ENCODE results near the gene WWOX. TPM values are rescaled to one million over a fixed set of nuclear protein-coding genes. Genes with fewer than 3 reads are reported as not detected.

WWOX gene
- total RNA-seq, 1 experiment from 2014 or later = 13.0 TPM

- DNase-seq (ENCODE audit: low read depth) = no peak
Observed at GRCh38 chr16:78829280-78829679, 729.8 kb downstream of the WWOX start.

- no peak for DNase-seq (ENCODE audit: low read depth)
Observed at GRCh38 chr16:78830599-78830998, 731.1 kb downstream of the WWOX start.

DNA sequence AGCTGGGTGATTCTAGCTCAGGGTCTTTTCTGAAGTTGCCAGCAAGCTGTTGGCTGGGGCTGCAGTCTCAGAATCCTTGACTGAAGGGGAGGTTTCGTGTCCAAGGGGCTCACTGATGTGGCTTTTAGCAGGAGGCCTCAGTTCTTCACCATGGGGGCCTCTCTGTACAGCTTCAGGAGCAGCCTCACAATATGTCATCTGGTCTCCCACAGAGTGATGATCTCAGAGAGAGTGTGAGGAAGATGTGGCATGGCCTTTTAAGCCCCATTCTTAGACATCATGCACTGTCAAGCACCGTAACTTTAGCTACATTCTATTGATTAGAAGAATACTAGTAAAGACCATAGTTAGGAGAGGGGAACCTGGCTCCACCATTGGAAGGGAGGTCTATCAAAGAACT lies 732.6 kb downstream of the WWOX start:
- no peak for DNase-seq (ENCODE audit: low read depth)

DNA sequence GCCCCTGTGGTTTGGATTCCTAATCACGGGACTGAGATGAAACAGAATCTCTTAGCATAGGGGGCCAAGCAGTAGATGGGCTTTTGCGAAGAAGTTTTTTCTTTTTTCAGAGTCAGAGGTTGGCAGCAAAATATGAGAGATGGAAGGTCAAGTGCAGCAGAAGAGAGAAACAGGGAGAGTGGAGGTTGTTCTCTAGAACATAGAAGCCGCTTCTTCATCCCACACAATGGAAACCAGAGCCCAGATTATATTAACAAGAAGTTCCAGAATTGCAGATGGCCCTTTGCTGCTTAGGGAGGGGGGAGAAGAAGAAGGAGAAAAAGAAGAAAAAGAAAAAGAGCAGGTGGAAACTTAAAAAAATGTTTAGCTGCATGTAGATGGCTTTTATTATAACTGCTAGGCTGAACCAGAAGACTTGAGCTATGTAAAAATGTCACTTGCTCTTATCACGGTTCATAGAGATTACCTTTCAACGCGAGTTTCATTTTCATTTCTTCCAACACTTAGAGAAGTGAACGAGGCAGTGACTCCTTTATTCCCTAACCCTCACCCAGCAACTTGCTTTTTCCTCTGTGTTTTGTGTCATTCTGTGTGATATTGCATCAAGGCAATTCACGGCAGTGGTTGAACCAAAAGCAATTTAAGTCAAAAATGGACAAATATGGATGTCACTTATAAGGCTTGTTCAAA lies 737.5 kb downstream of the WWOX start:
- no peak for DNase-seq (ENCODE audit: low read depth)

DNA sequence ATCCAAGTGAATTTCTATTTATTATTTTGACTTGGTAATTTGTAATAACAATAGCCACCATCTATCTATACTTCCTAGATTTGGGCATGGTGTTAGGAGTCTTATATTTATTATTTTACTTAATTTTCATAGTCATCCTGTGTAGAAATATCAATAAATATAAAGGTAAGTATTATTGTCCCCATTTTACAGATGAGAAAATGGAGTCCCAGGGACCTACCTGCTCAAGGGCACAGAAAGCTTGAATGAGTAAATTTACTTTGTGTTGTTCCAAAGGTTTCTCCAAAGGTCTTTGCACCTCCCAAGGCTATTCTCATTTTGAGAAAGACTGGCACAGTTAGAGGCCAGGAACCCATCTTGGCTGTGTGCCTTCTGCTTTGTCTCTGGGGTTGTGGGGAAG lies 738.3 kb downstream of the WWOX start:
- DNase-seq (ENCODE audit: low read depth) = no peak

- DNase-seq (ENCODE audit: low read depth) = no peak
Observed at GRCh38 chr16:78838276-78838675, 738.8 kb downstream of the WWOX start.

GRCh38 chr16:78842950-78843349 lies 743.5 kb downstream of the WWOX start:
- DNase-seq (ENCODE audit: low read depth) = no peak

GRCh38 chr16:78843978-78844377 lies 744.5 kb downstream of the WWOX start:
- no peak for DNase-seq (ENCODE audit: low read depth)

DNA sequence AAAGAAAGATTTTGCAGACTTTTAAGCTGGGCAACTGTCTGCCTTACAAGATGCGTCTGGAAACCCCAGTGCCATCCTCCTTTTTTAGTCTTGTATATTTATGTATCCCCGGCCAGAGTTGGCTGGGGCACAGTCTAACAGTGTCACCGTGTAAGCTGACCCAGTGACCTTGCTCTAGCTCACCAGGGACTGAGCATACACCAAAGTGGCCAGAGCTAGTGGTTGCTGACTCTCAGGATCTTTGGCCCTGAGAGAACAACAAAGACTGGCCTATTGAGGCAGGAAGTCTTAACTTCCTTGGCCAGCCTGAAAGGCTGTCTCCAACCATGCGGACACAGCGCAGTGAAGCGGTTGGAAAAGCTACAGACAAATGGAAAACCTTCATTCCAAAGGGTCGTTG lies 745.2 kb downstream of the WWOX start:
- no peak for DNase-seq (ENCODE audit: low read depth)

DNA sequence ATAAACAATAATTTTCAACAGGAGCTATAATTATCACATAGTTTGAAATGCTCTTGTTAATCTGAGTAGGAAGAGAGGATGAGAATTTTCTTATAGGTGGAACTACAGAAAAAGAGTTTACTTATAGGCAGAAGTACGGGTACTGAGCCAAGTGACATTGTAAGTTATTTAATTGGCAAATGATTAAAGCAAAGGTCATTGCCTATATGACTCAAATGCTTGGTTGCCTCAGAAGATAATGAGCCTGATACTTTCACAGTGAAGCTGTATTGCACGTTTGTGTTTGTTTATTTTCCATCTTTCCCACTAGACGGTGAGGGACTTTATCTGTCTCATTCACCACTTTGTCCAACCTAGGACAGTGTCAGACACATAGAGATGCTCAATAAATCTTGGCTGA lies 751.8 kb downstream of the WWOX start:
- DNase-seq (ENCODE audit: low read depth) = no peak

DNA sequence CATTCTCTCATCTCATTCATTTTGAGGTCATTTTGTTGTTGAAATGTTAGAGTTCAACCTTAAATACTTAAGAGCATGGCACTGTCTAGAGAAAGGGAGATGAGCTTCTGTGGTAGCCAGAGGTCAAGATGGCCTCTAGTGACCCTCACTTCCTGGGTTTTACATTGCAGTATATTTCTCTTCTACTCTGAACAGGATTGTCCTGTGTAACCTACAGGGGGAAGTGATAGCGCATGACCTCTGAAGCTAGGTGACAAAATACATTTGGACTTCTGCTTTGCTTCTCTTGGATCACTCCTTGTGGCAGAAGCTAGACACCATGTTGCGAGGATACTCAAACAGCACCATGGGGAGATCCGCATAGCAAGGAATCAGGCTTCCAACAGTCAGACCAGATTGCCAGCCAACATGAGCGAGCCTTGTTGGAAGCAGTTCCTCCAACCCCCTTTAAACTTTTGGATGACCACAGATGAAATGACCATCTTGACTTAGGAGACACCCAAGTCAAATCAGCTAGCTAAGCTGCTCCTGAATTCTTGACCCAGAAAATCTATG lies 752.7 kb downstream of the WWOX start:
- no peak for DNase-seq (ENCODE audit: low read depth)

- DNase-seq (ENCODE audit: low read depth) = no peak
Observed at GRCh38 chr16:78862022-78862421, 762.6 kb downstream of the WWOX start.

GRCh38 chr16:78866521-78866920 lies 767.1 kb downstream of the WWOX start:
- DNase-seq (ENCODE audit: low read depth) = no peak

GRCh38 chr16:78869492-78869891 lies 770.0 kb downstream of the WWOX start:
- no peak for DNase-seq (ENCODE audit: low read depth)

DNA sequence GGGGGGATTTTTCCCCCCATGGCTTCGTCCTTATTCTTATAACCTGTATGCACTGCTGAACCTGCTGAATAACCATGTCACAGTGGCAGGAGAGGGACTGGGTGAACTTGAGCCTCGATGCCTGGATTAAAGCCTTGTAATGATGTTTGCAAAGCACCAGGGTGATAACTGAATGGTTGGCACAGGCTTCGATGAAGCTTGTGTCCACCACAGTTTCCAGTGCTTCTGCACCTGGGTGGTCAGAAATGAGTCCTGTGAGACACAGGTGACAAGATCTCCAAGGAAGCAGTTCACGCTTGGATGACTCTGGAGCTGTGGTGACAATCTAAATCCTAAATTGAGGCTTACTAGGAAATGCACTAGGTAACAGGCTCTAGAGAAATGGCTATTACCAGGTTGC lies 771.8 kb downstream of the WWOX start:
- no peak for DNase-seq (ENCODE audit: low read depth)

DNA sequence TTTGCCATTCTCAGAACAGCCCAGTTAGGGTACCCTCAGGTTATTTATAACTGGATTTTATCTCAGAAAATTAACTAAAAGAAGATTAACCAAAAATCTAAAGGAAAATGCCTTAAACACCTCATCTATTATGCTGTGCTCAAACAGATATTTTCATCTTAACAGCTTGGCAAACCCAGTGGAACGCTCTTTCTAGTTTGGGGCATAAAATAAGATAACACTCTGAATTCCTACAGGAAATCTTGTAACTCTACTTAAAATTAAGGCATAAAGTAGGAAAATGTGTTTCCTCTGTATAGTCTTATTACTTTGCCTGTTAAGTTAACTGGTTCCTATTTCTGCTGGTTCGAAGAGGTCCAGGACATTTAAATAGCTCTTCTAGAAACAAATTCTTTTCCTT lies 777.2 kb downstream of the WWOX start:
- DNase-seq (ENCODE audit: low read depth) = no peak

DNA sequence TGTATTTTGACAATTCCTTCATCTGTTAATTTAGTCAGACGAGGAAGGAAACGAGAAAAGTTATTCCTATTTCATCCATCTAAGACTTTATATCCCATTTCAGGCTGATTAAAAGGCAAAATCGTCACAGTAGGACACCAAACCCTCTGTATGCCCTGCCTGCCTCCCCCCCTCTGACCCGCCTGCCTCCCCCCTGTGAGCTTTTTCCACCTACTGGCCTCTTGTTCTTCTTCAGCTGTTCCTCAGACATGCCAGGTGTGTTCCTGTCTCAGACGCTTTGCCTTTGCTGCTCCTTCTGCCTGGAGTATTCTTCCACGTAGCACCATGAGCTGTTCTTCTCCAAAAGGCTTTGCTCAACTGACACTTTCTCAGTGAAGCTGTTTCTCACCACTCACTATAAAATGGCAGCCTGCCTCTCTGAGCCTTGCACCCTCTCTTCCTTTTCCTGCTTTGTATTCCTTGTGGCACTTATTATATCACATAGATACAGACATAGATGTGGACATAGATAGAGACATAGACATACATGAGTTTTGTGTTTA lies 777.7 kb downstream of the WWOX start:
- no peak for DNase-seq (ENCODE audit: low read depth)

DNA sequence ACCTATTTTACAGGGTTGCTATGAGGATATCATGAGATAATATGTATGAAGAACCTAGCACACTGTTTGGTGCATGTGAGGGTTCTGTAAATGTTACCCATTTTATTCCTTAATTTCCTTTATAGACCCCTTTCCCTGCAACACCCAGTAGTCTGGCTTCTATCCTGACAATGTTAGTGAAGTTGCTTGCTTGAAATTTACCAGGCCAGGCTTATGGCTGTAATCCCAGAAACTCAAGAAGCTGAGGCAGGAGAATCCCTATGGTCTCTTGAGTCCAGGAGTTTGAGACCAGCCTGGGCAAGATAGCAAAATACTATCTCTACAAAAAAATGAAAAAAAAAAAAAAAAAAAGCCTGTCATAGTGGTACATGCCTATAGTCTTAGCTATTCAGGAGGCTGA lies 779.1 kb downstream of the WWOX start:
- no peak for DNase-seq (ENCODE audit: low read depth)

GRCh38 chr16:78879011-78879410 lies 779.6 kb downstream of the WWOX start:
- DNase-seq (ENCODE audit: low read depth) = no peak

GRCh38 chr16:78882150-78882549 lies 782.7 kb downstream of the WWOX start:
- no peak for DNase-seq (ENCODE audit: low read depth)

DNA sequence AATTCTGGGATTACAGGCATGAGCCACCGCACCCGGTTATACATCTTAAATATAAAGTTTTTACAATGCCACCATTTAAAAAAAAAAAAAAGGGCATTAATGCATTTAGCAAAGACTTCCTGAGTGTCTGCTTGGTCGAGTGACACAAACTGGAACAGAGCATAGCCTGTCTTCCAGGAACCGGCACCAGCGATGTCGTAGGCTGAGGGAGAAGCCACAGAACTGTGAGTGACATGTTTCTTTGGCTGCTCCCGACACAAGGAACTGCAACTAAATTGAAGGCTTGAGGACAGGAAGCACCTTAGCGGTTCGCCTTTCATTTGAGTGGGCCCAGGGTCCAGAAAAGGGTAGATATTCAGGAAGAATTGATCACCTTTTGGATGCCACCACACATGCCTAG lies 783.3 kb downstream of the WWOX start:
- DNase-seq (ENCODE audit: low read depth) = no peak

- DNase-seq (ENCODE audit: low read depth) = no peak
Observed at GRCh38 chr16:78884204-78884603, 784.8 kb downstream of the WWOX start.

DNA sequence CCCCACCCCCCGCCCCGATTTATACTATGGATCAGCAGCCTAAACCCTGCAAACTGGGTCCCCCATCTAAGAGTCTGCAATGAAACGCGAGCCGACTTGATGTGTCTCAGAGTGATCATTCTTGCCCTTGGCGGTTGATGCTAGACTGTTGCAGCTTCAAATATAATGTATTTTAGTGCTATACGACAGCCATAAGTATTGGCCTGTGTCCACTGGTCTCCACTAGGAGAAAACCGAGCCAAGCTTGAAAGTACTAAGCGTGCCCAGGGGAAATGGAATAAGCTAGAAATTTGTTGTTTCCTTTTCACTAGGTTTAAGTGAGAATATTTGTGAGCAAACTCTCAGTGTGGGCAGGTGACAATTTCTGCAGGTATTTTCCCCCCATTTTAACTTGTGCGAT lies 789.9 kb downstream of the WWOX start:
- DNase-seq (ENCODE audit: low read depth) = no peak

Measured in LHCN-M2 (cell line).